ENCODE measurements around the gene MAP6D1.

Gene MAP6D1

DNA sequence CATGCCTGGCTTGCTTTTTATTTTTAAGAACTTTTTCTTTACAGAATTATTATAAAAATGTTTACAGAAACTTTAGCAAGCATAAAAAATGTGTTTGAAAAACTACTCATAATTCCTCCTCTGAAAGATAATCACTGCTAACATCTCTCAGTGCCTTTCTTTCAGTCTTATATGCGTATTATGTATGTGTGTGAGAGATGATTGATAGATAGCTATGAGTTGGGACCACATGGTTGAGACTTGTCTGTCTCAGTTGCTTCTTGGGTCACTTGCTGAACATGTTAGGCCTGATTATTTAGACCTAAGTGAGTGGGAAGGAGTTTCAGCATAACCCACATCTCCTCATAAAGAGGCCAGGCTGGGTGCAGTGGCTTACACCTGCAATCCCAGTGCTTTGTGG, 11.1 kb downstream of the MAP6D1 start:
- H3K9me3 ChIP-seq (ENCODE audit: control insufficient read depth, low read length), result no peaks in the 10 kb centered on the region
- no peak overlapping the region for H3K27ac ChIP-seq (ENCODE audit: low read depth, low read length, severe bottlenecking)
- no CpG with 5 or more reads among the region's 1 CpG for whole genome bisulfite sequencing, 2 experiments (ENCODE audit: insufficient coverage in 2 of 2)
- no peak overlapping the region for H3K4me3 ChIP-seq (ENCODE audit: extremely low read depth, insufficient read depth, low read length, poor library complexity, severe bottlenecking)
- no peaks in the 10 kb centered on the region for H3K4me1 ChIP-seq (ENCODE audit: control insufficient read depth, insufficient read depth, low read length, poor library complexity, severe bottlenecking)
- H3K36me3 ChIP-seq (ENCODE audit: control insufficient read depth, insufficient read depth, low read length), result peaks cover 56% of the 10 kb centered on the region

- 95 to 96% methylated on average over 7 of the region's 8 CpGs for WGBS, 2 experiments (ENCODE audit: insufficient coverage in 2 of 2)
- Histone ChIP-seq H3K27ac (ENCODE audit: low read depth, low read length, severe bottlenecking) (no peak overlapping the region), H3K4me1 (ENCODE audit: control insufficient read depth, insufficient read depth, low read length, poor library complexity, severe bottlenecking) (no peaks in the 10 kb centered on the region), H3K9me3 (ENCODE audit: control insufficient read depth, low read length) (no peaks in the 10 kb centered on the region), H3K4me3 (ENCODE audit: extremely low read depth, insufficient read depth, low read length, poor library complexity, severe bottlenecking) (no peak overlapping the region), H3K36me3 (ENCODE audit: control insufficient read depth, insufficient read depth, low read length) (peaks cover 70% of the 10 kb centered on the region)
Observed at GRCh38 chr3:183812761-183813445, 12.5 kb downstream of the MAP6D1 start.

DNA sequence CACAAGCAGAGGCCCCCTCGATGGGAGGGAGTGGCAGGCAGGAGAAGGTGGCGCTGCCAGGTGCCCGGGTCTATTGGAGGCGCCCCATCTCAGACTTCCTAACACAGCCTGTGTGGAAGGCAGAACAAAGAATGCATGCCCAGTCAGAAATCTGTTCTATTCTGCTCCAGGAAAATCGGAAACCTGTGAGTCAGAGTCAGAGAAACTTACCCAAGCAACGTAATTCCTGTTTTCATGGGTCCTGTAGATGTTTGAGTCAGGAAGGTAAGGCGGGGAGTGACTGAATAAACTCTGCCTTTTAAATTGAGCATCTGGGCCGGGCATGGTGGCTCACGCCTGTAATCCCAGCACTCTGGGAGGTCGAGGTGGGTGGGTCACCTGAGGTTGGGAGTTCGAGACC, 13.7 kb downstream of the MAP6D1 start:
- H3K27ac ChIP-seq (ENCODE audit: low read depth, low read length, severe bottlenecking), result no peak overlapping the region
- no peaks in the 10 kb centered on the region for H3K4me1 ChIP-seq (ENCODE audit: control insufficient read depth, insufficient read depth, low read length, poor library complexity, severe bottlenecking)
- 92 to 96% methylated on average over 7 to 11 of the region's 11 CpGs for WGBS, 2 experiments (ENCODE audit: insufficient coverage in 2 of 2)
- peaks cover 73% of the 10 kb centered on the region for H3K36me3 ChIP-seq (ENCODE audit: control insufficient read depth, insufficient read depth, low read length)
- no peak overlapping the region for H3K4me3 ChIP-seq (ENCODE audit: extremely low read depth, insufficient read depth, low read length, poor library complexity, severe bottlenecking)
- H3K9me3 ChIP-seq (ENCODE audit: control insufficient read depth, low read length), result no peaks in the 10 kb centered on the region

DNA sequence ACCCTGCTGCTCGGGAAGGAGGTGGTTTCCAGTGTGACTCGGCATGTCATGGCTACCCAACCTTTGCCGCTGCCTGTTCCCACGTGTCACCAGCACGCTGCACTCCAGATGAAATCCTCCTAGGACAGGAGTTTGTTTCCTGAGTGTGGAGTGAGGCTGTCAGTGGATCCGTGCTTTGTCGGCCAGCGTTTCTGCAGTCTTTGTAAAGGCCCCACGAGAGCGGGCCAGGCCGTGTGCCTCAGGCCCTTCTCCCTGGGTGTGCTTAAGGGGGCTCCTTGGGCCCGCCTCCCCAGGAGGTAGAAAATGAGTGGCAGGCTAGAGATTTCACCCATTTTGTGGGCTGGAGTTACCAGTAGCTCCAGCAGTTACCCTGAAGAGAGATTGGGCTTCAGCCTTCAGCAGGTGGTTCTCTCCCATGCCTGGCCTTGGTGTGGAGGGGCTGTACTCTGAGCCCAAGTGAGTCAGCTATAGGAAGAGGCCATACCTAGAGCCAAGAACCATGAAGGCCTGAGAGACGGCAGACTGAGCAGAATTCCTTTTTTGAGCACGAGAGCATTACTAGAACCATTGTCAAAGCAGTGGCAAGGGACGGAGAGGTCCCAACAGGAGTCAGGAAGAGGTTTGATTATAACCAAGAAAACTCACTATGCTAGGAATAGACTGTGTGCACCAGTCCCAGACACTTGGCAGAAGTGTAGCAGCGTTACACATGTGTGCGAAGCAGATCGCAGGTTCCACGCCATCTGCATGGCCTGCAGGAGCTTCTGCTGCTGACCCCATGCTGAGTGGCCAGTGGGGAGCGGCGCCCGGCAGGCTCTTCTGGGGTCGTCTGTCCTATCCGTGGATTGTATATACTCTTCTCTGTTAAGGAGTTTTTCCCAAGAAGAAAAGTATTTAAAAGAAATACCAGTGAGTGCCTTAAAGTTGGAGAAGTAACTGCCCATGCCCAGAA, 14.5 kb downstream of the MAP6D1 start:
- Histone ChIP-seq H3K9me3 (ENCODE audit: control insufficient read depth, low read length) (no peaks in the 10 kb centered on the region), H3K36me3 (ENCODE audit: control insufficient read depth, insufficient read depth, low read length) (peaks cover 73% of the 10 kb centered on the region), H3K27ac (ENCODE audit: low read depth, low read length, severe bottlenecking) (no peak overlapping the region), H3K4me1 (ENCODE audit: control insufficient read depth, insufficient read depth, low read length, poor library complexity, severe bottlenecking) (no peaks in the 10 kb centered on the region), H3K4me3 (ENCODE audit: extremely low read depth, insufficient read depth, low read length, poor library complexity, severe bottlenecking) (no peak overlapping the region)
- WGBS, 2 experiments (ENCODE audit: insufficient coverage in 2 of 2), result 97% methylated on average over 19 of the region's 24 CpGs

DNA sequence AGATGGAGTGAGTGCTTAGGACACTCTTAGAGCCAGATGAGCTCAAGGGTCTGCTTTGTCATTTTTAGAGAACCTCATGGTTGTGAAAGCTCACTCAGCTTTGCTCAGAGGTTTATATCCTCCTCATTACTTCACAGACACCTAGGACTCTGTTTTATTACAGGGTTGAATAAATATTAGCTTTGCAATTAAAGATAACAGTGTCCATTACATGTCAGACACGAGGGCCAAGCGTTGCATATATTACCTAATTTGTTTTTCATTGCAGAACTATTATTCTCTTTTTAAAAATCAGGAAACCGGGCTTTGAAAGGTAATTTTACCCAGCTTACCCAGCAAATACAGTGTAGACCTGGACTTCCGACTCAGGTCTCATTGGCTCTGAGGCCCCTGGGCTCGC, 16.1 kb downstream of the MAP6D1 start:
- peaks cover 86% of the 10 kb centered on the region for H3K36me3 ChIP-seq (ENCODE audit: control insufficient read depth, insufficient read depth, low read length)
- 93 to 98% methylated on average over 5 of the region's 5 CpGs for WGBS, 2 experiments (ENCODE audit: insufficient coverage in 2 of 2)

DNA sequence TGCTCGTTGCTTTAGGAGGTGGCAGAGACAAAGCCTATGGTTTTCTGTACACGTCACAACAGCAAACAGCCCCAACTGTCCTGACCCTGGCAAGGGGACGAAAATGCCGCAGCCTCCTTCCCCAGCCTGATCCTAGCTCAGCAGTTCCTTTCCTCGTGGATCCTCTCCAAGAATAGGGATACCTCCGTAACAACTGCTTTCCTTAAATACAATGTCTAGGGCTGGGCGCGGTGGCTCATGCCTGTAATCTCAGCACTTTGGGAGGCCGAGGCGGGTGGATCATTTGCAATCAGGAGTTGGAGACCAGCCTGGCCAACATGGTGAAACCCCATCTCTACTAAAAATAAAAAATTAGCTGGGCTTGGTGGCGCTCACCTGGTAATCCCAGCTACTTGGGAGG, 17.0 kb downstream of the MAP6D1 start:
- H3K27ac ChIP-seq (ENCODE audit: low read depth, low read length, severe bottlenecking), result no peak overlapping the region
- peaks cover 94% of the 10 kb centered on the region for H3K36me3 ChIP-seq (ENCODE audit: control insufficient read depth, insufficient read depth, low read length)
- no peak overlapping the region for H3K4me3 ChIP-seq (ENCODE audit: extremely low read depth, insufficient read depth, low read length, poor library complexity, severe bottlenecking)
- H3K4me1 ChIP-seq (ENCODE audit: control insufficient read depth, insufficient read depth, low read length, poor library complexity, severe bottlenecking), result no peaks in the 10 kb centered on the region
- no peaks in the 10 kb centered on the region for H3K9me3 ChIP-seq (ENCODE audit: control insufficient read depth, low read length)
- WGBS, 2 experiments (ENCODE audit: insufficient coverage in 2 of 2), result 97 to 98% methylated on average over 9 to 10 of the region's 11 CpGs

More for the DNA sequence above, 16.1 kb downstream of the MAP6D1 start:
- Histone ChIP-seq H3K9me3 (ENCODE audit: control insufficient read depth, low read length) (no peaks in the 10 kb centered on the region), H3K27ac (ENCODE audit: low read depth, low read length, severe bottlenecking) (no peak overlapping the region), H3K4me1 (ENCODE audit: control insufficient read depth, insufficient read depth, low read length, poor library complexity, severe bottlenecking) (no peaks in the 10 kb centered on the region), H3K4me3 (ENCODE audit: extremely low read depth, insufficient read depth, low read length, poor library complexity, severe bottlenecking) (no peak overlapping the region)

GRCh38 chr3:183807881-183808280, 17.5 kb downstream of the MAP6D1 start:
- Histone ChIP-seq H3K27ac (ENCODE audit: low read depth, low read length, severe bottlenecking) (no peak overlapping the region), H3K4me3 (ENCODE audit: extremely low read depth, insufficient read depth, low read length, poor library complexity, severe bottlenecking) (no peak overlapping the region), H3K36me3 (ENCODE audit: control insufficient read depth, insufficient read depth, low read length) (peaks cover 99% of the 10 kb centered on the region), H3K4me1 (ENCODE audit: control insufficient read depth, insufficient read depth, low read length, poor library complexity, severe bottlenecking) (no peaks in the 10 kb centered on the region), H3K9me3 (ENCODE audit: control insufficient read depth, low read length) (no peaks in the 10 kb centered on the region)
- WGBS, 2 experiments (ENCODE audit: insufficient coverage in 2 of 2), result 93 to 97% methylated on average over 11 to 12 of the region's 12 CpGs

- peaks cover 99% of the 10 kb centered on the region for H3K36me3 ChIP-seq (ENCODE audit: control insufficient read depth, insufficient read depth, low read length)
- H3K4me1 ChIP-seq (ENCODE audit: control insufficient read depth, insufficient read depth, low read length, poor library complexity, severe bottlenecking), result no peaks in the 10 kb centered on the region
- no peaks in the 10 kb centered on the region for H3K9me3 ChIP-seq (ENCODE audit: control insufficient read depth, low read length)
- no peak overlapping the region for H3K4me3 ChIP-seq (ENCODE audit: extremely low read depth, insufficient read depth, low read length, poor library complexity, severe bottlenecking)
- no peak overlapping the region for H3K27ac ChIP-seq (ENCODE audit: low read depth, low read length, severe bottlenecking)
- WGBS, 2 experiments (ENCODE audit: insufficient coverage in 2 of 2), result 96 to 100% methylated on average over 11 to 12 of the region's 12 CpGs
Observed at GRCh38 chr3:183807209-183807728, 18.1 kb downstream of the MAP6D1 start.

- Histone ChIP-seq H3K36me3 (ENCODE audit: control insufficient read depth, insufficient read depth, low read length) (peaks cover 98% of the 10 kb centered on the region), H3K9me3 (ENCODE audit: control insufficient read depth, low read length) (no peaks in the 10 kb centered on the region), H3K4me3 (ENCODE audit: extremely low read depth, insufficient read depth, low read length, poor library complexity, severe bottlenecking) (no peak overlapping the region), H3K27ac (ENCODE audit: low read depth, low read length, severe bottlenecking) (no peak overlapping the region), H3K4me1 (ENCODE audit: control insufficient read depth, insufficient read depth, low read length, poor library complexity, severe bottlenecking) (no peaks in the 10 kb centered on the region)
- WGBS, 2 experiments (ENCODE audit: insufficient coverage in 2 of 2), result 98 to 100% methylated on average over 5 to 6 of the region's 6 CpGs
Observed at GRCh38 chr3:183802989-183803388, 22.4 kb downstream of the MAP6D1 start.

GRCh38 chr3:183801601-183802000, 23.8 kb downstream of the MAP6D1 start:
- Histone ChIP-seq H3K9me3 (ENCODE audit: control insufficient read depth, low read length) (no peaks in the 10 kb centered on the region), H3K36me3 (ENCODE audit: control insufficient read depth, insufficient read depth, low read length) (peaks cover 95% of the 10 kb centered on the region), H3K27ac (ENCODE audit: low read depth, low read length, severe bottlenecking) (no peak overlapping the region), H3K4me1 (ENCODE audit: control insufficient read depth, insufficient read depth, low read length, poor library complexity, severe bottlenecking) (no peaks in the 10 kb centered on the region), H3K4me3 (ENCODE audit: extremely low read depth, insufficient read depth, low read length, poor library complexity, severe bottlenecking) (no peak overlapping the region)
- WGBS, 2 experiments (ENCODE audit: insufficient coverage in 2 of 2), result 88 to 100% methylated on average over 3 of the region's 5 CpGs
